Right lobe of liver (tissue), 6 donors: ENCODE data around the gene HOXD8. TPM values are rescaled to one million over a fixed set of nuclear protein-coding genes. Genes with fewer than 3 reads are reported as not detected.

Experiments
- ATAC-seq, 4 donors: fragments of 200-7000 bp; cut with Tn5 transposase; one replicate each; pipeline ENCODE4 v1.9.1; 2020; ENCODE audit warnings: mild to moderate bottlenecking in 4 of 4, moderate library complexity in 4 of 4
- DNase-seq, 3 donors: peaks; one replicate each; pipeline ENCODE4 v3.0.0-alpha.2; 2020
- H3K27ac ChIP-seq, 3 donors: fragments of 200-600 bp; one replicate each; pipeline ENCODE4 v1.8.0; 2022
- H3K27me3 ChIP-seq, 2 donors: fragments of 200-600 bp; one replicate each; pipeline ENCODE4 v1.8.0; 2022
- H3K36me3 ChIP-seq, 4 donors: fragments of 200-600 bp; sonication (generic) in 1 of 4; one replicate each; pipeline versions ENCODE4 v1.5.1 to v1.8.0; 2017 to 2022; ENCODE audit warnings: control low read depth in 1 of 4
- H3K4me1 ChIP-seq, 4 donors: fragments of 200-600 bp; sonication (generic) in 1 of 4; one replicate each; pipeline versions ENCODE4 v1.5.1 to v1.8.0; 2017 to 2022; ENCODE audit warnings: control low read depth in 1 of 4
- H3K4me3 ChIP-seq, 3 donors: fragments of 200-600 bp; one replicate each; pipeline ENCODE4 v1.8.0; 2022
- H3K9me3 ChIP-seq, 4 donors: fragments of 200-600 bp; sonication (generic) in 1 of 4; one replicate each; pipeline versions ENCODE4 v1.5.1 to v1.8.0; 2017 to 2022; ENCODE audit warnings: control low read depth in 1 of 4
- CTCF ChIP-seq, 4 donors: fragments of 200-600 bp in 3 of 4; fragments of 450-650 bp in 1 of 4; IDR thresholded peaks; one replicate each; pipeline versions ENCODE4 v1.5.1 to v1.8.0; 2016 to 2022; ENCODE audit warnings: antibody characterized with exemption in 4 of 4, mild to moderate bottlenecking in 2 of 4
- POLR2A ChIP-seq: fragments of 450-650 bp; IDR thresholded peaks from one replicate; pipeline ENCODE4 v1.6.1; 2017; ENCODE audit warnings: antibody characterized with exemption, mild to moderate bottlenecking
- WGBS: methylation state at CpG from one replicate; pipeline ENCODE4 v1.1.6; 2018; ENCODE audit warnings: low coverage, low lambda C conversion rate; ENCODE audit not compliant: insufficient coverage; ENCODE audit errors: missing lambda C conversion rate; 5-methylcytosine and 5-hydroxymethylcytosine counted together
- intact Hi-C, 2 donors: fragments of 100-400 bp; cut with DNase I; formaldehyde crosslinking; loops; one replicate each; pipeline versions ENCODE4 v1.11.2 to v1.14.1; 2022
- total RNA-seq, 6 experiments: library from RNA; depleted of rRNA in 2 of 6; stranded (reverse); fragments of >200 nt in 2 of 6; fragmentation: NEBNext Ultra II Directional in 3 of 6; extraction: Animal tissue kit (Norgen Biotek cat#: 25700) in 3 of 6; gene quantifications; one replicate each; pipeline versions ENCODE4 v1.1.0 to v1.2.4, GENCODE V29; 2016 to 2023
- donor health status: DM: no; HTN: yes; CAD: no.
- donor health status: DM: no; HTN: no; CAD: no.
- donor health status: DM: no; HTN: no; CAD: no.
- donor health status: DM: no; HTN: yes; CAD: no.
- donor health status: DM: no; HTN: yes; CAD: no.

The HOXD8 gene
- total RNA-seq, 6 experiments from 2014 or later: 0.74 TPM; not detected in 5

GRCh38 chr2:176162911-176163671 is 33.6 kb downstream of the HOXD8 start:
- WGBS: 2% methylated on average over 20 of the region's 29 CpGs
- Histone ChIP-seq H3K27ac (no peak overlapping the region), H3K9me3 (no peaks in the 10 kb centered on the region), H3K4me3 (no peak overlapping the region), H3K27me3 (peaks cover 10 to 67% of the 10 kb centered on the region in 2 donors), H3K36me3 (no peaks in the 10 kb centered on the region), H3K4me1 (peaks cover 0 to 13% (median 0%) of the 10 kb centered on the region in 4 donors)
- no peak for DNase-seq
- ATAC-seq: no peak
- intact Hi-C loops: no loop called here
- no peak for TF ChIP-seq CTCF (IDR thresholded peaks at IDR 0.05)
- TF ChIP-seq POLR2A: no peak

- DNase-seq (no peak), ATAC-seq (no peak)
- H3K36me3 ChIP-seq: no peaks in the 10 kb centered on the region
- no peak overlapping the region for H3K4me3 ChIP-seq
- H3K9me3 ChIP-seq: no peaks in the 10 kb centered on the region
- peaks cover 10 to 71% of the 10 kb centered on the region in 2 donors for H3K27me3 ChIP-seq
- H3K4me1 ChIP-seq: peaks cover 0 to 13% (median 0%) of the 10 kb centered on the region in 4 donors
- WGBS: 3% methylated on average over 11 of the region's 12 CpGs
- intact Hi-C loops: no loop called here
- no peak overlapping the region for H3K27ac ChIP-seq
- no peak for TF ChIP-seq POLR2A
- no peak for TF ChIP-seq CTCF (IDR thresholded peaks at IDR 0.05)
Measured at GRCh38 chr2:176163672-176164056, 34.2 kb downstream of the HOXD8 start.

- ATAC-seq: no peak
- H3K27me3 ChIP-seq: peaks cover 10 to 70% of the 10 kb centered on the region in 2 donors
- no peaks in the 10 kb centered on the region for H3K36me3 ChIP-seq
- H3K27ac ChIP-seq: no peak overlapping the region
- intact Hi-C loops: no loop called here
- H3K9me3 ChIP-seq: no peaks in the 10 kb centered on the region
- WGBS: 12% methylated on average over 12 of the region's 13 CpGs
- no peak for TF ChIP-seq POLR2A
- no peak for TF ChIP-seq CTCF (IDR thresholded peaks at IDR 0.05)
- H3K4me1 ChIP-seq: peaks cover 0 to 13% (median 0%) of the 10 kb centered on the region in 4 donors
- no peak overlapping the region for H3K4me3 ChIP-seq
- no peak for DNase-seq
Measured at GRCh38 chr2:176164201-176164600, 34.7 kb downstream of the HOXD8 start.

GRCh38 chr2:176164611-176165369 is 35.3 kb downstream of the HOXD8 start:
- Histone ChIP-seq H3K36me3 (no peaks in the 10 kb centered on the region), H3K4me1 (peaks cover 0 to 8% (median 0%) of the 10 kb centered on the region in 4 donors), H3K4me3 (no peak overlapping the region), H3K9me3 (no peaks in the 10 kb centered on the region), H3K27me3 (peaks cover 10 to 64% of the 10 kb centered on the region in 2 donors), H3K27ac (no peak overlapping the region)
- no peak for DNase-seq
- intact Hi-C loops: no loop called here
- ATAC-seq: no peak
- 5% methylated on average over 21 of the region's 52 CpGs for WGBS
- no peak for TF ChIP-seq CTCF (IDR thresholded peaks at IDR 0.05)
